ENCODE measurements around the gene NEK9. TPM values are rescaled to one million over a fixed set of nuclear protein-coding genes. Genes with fewer than 3 reads are reported as not detected.

The NEK9 gene
- 60.8 and 70.0 TPM in 2 replicates for total RNA-seq

DNA sequence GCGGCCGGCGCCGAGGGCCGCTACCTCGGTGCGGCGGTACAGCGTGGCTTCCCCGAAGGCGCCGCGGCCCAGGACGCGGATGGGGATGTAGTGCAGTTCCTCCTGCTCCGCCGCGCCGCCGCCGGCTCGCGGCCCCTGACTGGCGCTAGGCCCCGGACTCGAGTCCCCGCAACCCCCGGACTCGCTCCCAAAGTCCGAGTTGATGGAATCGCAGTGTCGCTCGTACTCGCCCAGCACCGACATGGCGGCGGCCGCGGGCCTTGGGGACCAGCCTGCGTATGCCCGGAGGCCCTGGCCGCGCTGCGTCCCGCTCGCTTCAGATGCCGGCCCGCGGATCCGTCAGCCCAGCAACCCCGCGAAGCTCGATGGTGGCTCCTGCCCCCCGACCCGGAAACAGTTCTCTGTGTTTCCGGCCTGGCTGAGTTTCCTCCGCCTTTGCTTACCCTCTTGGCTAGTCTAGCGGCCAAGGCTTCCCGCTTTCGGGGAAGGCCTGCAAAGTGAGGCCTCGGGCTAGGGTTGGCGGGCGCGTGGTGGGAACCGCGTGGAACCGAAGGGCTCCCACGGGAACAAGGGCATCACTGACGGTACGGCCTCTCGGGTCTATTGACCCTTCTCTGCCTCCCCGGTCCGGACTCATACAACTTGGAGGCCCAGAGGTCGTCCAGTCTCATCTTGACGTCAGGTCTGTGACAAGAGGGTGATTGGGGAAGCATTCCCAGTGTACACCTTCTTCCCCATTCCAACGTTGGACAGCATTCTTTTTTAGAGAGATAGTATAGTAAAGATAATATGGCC lies at the start of gene NEK9:
Gene NEK9 (minus strand): TSS at position 370 of the 795 bp plus-strand sequence. CDS start 127 bp downstream, at position 243.

DNA sequence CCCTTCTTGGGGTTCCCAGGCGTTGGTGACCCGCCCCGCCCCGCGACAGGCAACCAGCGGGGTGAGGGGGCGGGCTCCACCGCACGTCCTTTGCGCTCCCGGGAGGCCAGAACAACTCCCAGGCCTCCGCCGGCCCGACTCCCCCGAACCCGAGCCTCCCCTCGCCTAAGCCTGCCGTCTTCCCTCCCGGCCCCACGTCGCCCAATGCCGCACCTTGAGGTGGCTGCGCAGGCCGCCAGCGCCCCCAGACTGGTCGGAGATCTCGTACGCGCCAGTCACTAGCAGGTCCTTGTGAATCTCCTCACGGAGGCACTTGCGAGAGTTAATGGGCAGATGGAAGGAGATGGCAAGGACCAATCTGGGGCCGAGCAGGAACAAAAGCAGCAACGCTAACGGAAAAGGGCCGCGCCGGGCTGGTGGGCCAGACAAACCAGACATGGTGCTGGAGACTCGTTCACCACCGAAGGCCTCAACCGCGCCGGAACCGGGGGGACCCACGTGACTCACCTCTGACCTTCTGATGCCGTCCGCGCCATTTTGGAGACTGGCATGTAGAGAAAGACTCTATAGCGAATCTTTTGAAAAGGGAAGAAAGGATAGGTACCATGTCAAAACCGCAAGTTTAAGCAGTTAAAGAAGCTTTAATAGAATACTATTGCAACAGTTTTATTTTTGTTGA lies 49.4 kb upstream of the NEK9 start, which contains the start of gene TMED10:
Gene TMED10 (minus strand): TSS at position 471 of the 679 bp plus-strand sequence. CDS start 33 bp downstream, at position 438.

DNA sequence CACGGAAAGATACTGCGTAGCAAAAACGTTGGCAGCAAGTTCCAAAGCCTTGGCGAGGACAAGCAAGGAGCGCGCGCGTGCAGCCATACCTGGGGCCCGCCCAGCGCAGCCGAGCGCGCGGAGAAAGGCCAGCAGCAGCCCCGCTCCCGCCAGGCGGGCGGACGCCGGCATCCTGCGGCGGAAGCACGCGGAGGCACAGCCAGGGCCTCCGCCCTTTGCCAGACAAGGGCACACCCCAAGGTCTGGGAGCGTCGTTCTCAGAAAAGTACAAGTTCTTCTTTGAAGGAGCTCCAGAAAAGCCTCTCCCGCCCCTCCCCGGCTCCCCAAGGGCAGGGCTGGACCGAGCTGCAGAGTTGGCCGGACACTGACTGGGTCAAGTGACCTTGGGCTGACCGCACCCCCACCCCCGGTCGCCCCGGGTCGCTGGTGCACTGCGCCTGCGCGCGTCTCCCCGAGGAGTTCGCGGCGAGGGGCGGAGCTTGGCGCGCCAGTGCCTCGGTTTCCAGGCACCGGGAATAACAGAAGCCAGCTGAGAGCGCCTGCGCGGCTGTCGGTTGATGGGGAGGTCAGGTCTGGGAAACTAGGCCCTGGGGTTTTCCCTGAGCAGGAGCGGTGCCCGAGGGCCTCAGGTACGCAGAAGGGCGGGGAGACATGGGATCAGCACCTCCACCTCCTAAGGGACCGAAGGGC lies 57.6 kb downstream of the NEK9 start, which contains the start of gene ZC2HC1C:
Gene ZC2HC1C (plus strand): TSS at position 521 of the 690 bp plus-strand sequence. CDS start 933 bp downstream, outside the sequence.

DNA sequence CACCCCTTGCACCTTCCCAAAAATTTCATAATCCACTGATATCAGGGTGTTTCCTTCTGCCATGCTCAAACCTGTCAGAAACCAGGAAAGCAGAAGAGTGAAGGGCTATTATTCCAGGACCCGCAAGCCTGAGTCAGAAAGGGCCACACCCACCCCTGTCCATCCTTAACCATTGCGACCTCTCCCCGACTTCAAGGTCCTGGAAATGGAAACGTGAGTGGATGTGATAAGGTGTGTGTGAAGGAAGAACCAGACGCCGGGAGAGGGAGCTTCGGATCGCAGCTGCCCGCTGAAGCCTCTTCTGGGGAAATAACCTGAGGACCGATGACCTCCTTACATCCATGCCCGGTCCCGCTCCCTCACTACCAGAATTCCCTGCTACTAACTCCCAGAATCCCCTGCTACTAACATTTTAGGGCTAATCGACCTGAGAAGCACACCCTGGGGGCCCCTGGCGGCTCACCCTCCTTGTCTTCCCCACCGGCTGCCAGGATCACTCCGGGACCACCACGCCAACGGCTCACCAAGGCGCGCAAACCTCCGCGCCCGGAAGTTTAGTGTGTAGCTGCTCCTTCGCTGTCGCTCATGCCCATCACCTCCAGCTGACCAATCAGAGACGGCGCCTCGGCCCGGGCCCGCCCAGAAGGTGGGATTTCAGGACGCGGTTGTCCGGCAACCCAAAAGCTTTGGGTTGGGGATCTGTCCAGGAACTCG lies 63.2 kb downstream of the NEK9 start, which contains the start of gene ACYP1:
Gene ACYP1 (minus strand): TSS at position 534 of the 714 bp plus-strand sequence. CDS start 471 bp downstream, at position 63.

DNA sequence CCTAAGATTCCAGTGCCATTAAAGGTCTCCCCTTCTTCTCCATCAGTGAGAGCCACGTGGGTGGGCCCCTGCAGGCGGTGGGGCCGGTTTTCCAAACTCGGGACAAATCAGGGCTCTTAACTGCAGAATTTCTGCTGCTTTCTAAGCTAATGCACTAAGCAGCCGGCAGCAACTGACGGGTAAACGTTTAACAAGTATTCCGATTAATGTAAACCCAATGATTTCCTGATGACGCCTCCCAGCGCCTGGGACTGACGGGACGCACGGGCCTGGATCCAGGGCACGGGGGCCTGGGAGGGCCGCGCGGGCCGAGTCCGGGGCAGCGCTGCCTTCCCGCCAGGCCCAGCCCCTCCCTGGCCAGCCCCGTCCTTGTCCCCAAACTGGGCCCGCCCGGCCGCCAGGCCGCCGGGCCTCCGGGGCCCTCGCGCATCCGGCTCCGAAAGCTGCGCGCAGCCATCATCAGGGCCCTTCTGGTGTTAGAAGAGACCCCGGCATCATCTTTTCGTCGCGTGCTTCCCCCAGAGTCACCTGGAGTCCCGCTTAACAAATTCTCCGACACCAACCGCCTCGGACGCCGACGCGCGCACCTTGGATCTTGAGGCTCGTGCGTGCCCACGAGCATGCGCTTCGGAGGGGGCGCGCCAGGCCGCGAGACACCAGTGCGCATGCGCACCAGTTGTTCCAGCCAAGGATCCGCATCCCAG lies 75.8 kb downstream of the NEK9 start, which contains the start of gene MLH3:
Gene MLH3 (minus strand): TSS at position 616 of the 704 bp plus-strand sequence. CDS start 1,812 bp downstream, outside the sequence.

Other genes with a start within 250 kb of the NEK9 start
- 53.6 and 89.1 TPM in 2 replicates for gene DLST, start 245.1 kb downstream of the NEK9 start, total RNA-seq
- 4.4 TPM in 1 of 2 replicates, not detected in the other for gene RPS6KL1, start 203.8 kb downstream of the NEK9 start, total RNA-seq
- 24.0 and 30.8 TPM in 2 replicates for gene PGF, start 171.5 kb downstream of the NEK9 start, total RNA-seq
- 34.1 and 38.1 TPM in 2 replicates for gene EIF2B2, start 124.1 kb downstream of the NEK9 start, total RNA-seq
- gene MLH3, start 75.6 kb downstream of the NEK9 start, total RNA-seq: 15.9 and 17.1 TPM in 2 replicates
- gene ACYP1, start 63.0 kb downstream of the NEK9 start, total RNA-seq: 4.2 and 4.9 TPM in 2 replicates
- 0.24 TPM in 1 of 2 replicates, not detected in the other for gene ZC2HC1C, start 57.4 kb downstream of the NEK9 start, total RNA-seq
- gene TMED10, start 49.6 kb upstream of the NEK9 start, total RNA-seq: 370 and 413 TPM in 2 replicates
- 192 and 244 TPM in 2 replicates for gene FOS, start 151.8 kb upstream of the NEK9 start, total RNA-seq